ENCODE data around the gene C19orf81. TPM values are rescaled to one million over a fixed set of nuclear protein-coding genes. Genes with fewer than 3 reads are reported as not detected.

Gene C19orf81
- polyA plus RNA-seq, 1 donor (not counting 4 experiments of a cell fraction or from before 2014, with no cell fraction given) = not detected

DNA sequence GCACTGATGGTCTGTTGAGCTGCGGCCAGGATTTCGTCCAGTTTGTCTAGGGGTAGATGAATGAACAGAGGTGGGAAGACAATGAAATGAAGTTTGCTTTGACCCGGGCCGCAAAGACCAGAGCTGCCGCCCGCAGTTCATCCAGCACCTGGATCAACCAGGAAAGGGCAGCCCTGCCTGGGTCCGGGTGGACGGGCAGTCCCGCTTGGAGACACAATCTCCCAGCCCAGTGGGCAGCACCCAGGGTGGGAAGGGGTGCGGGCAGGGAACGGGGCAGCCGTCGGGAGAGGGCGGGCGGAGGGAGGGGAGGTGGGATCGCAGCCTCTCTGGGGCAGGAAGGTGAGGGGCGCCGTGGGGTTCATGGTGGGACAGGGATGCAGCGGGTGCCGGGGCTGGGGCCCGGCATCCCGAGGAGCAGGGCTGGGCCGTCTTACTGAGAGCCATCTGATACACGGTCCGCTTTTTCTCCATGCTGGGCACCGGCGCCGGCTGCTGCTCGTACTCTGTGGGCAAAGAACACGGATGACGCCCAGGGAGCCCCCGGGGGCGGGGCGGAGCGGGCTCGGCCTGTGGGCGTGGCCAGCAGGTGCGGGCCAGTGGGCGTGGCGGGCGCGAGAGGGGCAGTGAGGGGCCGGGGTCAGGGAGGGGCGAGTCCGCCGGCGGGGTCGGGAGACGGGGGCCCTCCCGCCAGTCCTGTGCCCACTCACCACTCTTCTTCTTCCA lies 37.2 kb downstream of the C19orf81 start:
- FAIRE-seq = no peak

DNA sequence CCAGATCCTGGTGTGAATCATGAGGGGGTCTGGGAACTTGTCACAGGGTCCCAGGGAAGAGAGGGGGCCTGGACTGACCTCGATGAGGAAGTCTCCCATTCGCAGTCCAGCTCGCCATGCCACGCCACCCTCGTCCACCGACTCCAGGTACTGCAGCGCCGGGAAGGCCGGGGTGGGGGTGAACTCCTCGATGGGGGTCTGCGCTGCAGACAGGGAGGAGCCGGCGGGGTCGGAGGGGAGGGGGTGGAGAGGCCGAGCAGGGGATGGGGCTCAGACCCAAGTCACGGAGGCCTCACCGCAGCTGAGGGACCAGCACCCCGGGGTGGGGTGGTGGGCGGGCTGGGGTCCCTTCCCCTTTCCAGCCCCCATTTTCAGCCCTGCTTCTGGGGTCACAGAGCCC lies 39.5 kb downstream of the C19orf81 start:
- no peaks in the 10 kb centered on the region for H3K4me1 ChIP-seq (ENCODE audit: control insufficient read depth, extremely low read depth, insufficient read depth, low read length)
- no peak overlapping the region for H3K9ac ChIP-seq (ENCODE audit: control insufficient read depth, extremely low read depth, insufficient read depth, low read length)
- H3K27me3 ChIP-seq (ENCODE audit: control insufficient read depth, extremely low read depth, insufficient read depth, low read length) = peaks cover 26% of the 10 kb centered on the region
- no peaks in the 10 kb centered on the region for H3K79me2 ChIP-seq (ENCODE audit: control insufficient read depth, insufficient read depth, low read length)
- DNase-seq (ENCODE audit: low read depth, low spot score) (no peak), FAIRE-seq (no peak)
- no peaks in the 10 kb centered on the region for H3K9me3 ChIP-seq (ENCODE audit: control insufficient read depth, low read depth, low read length)
- no peak overlapping the region for H3K4me3 ChIP-seq (ENCODE audit: control insufficient read depth in 2 of 3, extremely low read depth in 1 of 3, insufficient read depth in 2 of 3, low read depth in 1 of 3, low read length in 3 of 3)
- TF ChIP-seq EZH2 (IDR thresholded peaks at IDR 0.05; ENCODE audit: low read length) = no peak
- TF ChIP-seq, protein P1, sequence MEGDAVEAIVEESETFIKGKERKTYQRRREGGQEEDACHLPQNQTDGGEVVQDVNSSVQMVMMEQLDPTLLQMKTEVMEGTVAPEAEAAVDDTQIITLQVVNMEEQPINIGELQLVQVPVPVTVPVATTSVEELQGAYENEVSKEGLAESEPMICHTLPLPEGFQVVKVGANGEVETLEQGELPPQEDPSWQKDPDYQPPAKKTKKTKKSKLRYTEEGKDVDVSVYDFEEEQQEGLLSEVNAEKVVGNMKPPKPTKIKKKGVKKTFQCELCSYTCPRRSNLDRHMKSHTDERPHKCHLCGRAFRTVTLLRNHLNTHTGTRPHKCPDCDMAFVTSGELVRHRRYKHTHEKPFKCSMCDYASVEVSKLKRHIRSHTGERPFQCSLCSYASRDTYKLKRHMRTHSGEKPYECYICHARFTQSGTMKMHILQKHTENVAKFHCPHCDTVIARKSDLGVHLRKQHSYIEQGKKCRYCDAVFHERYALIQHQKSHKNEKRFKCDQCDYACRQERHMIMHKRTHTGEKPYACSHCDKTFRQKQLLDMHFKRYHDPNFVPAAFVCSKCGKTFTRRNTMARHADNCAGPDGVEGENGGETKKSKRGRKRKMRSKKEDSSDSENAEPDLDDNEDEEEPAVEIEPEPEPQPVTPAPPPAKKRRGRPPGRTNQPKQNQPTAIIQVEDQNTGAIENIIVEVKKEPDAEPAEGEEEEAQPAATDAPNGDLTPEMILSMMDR (optimal IDR thresholded peaks at IDR 0.05 in 1 of 3, IDR thresholded peaks at IDR 0.05 in 1 of 3, conservative IDR thresholded peaks at IDR 0.05 in 1 of 3; ENCODE audit: extremely low read depth in 1 of 3, insufficient read depth in 2 of 3, low read length in 3 of 3) = no peak
- H3K36me3 ChIP-seq (ENCODE audit: control insufficient read depth in 2 of 2, extremely low read depth in 1 of 2, insufficient read depth in 2 of 2, low read length in 2 of 2) = no peaks in the 10 kb centered on the region
- H3K9me1 ChIP-seq (ENCODE audit: control insufficient read depth, extremely low read depth, insufficient read depth, low read length) = no peaks in the 10 kb centered on the region
- H3K4me2 ChIP-seq (ENCODE audit: control insufficient read depth, extremely low read depth, insufficient read depth, low read depth, low read length) = no peak overlapping the region
- dilution Hi-C loops (cut with MboI; ENCODE audit: extremely low pct_ligation_motif_present, low sequenced_read_pairs) = no loop called here
- H2AFZ ChIP-seq (ENCODE audit: control insufficient read depth, low read length) = no peak overlapping the region
- no peak overlapping the region for H3K27ac ChIP-seq (ENCODE audit: control insufficient read depth, insufficient read depth, low read length)
- H4K20me1 ChIP-seq (ENCODE audit: control insufficient read depth, extremely low read depth, insufficient read depth, low read length) = no peaks in the 10 kb centered on the region

More for the DNA sequence above, 37.2 kb downstream of the C19orf81 start:
- Histone ChIP-seq H3K27me3 (ENCODE audit: control insufficient read depth, extremely low read depth, insufficient read depth, low read length) (peaks cover 19% of the 10 kb centered on the region), H3K9ac (ENCODE audit: control insufficient read depth, extremely low read depth, insufficient read depth, low read length) (no peak overlapping the region), H3K9me3 (ENCODE audit: control insufficient read depth, low read depth, low read length) (no peaks in the 10 kb centered on the region), H3K79me2 (ENCODE audit: control insufficient read depth, insufficient read depth, low read length) (no peaks in the 10 kb centered on the region), H3K27ac (ENCODE audit: control insufficient read depth, insufficient read depth, low read length) (no peak overlapping the region), H2AFZ (ENCODE audit: control insufficient read depth, low read length) (no peak overlapping the region), H3K4me3 (ENCODE audit: control insufficient read depth in 2 of 3, extremely low read depth in 1 of 3, insufficient read depth in 2 of 3, low read depth in 1 of 3, low read length in 3 of 3) (no peak overlapping the region), H4K20me1 (ENCODE audit: control insufficient read depth, extremely low read depth, insufficient read depth, low read length) (no peaks in the 10 kb centered on the region), H3K4me1 (ENCODE audit: control insufficient read depth, extremely low read depth, insufficient read depth, low read length) (no peaks in the 10 kb centered on the region), H3K36me3 (ENCODE audit: control insufficient read depth in 2 of 2, extremely low read depth in 1 of 2, insufficient read depth in 2 of 2, low read length in 2 of 2) (no peaks in the 10 kb centered on the region), H3K4me2 (ENCODE audit: control insufficient read depth, extremely low read depth, insufficient read depth, low read depth, low read length) (no peak overlapping the region), H3K9me1 (ENCODE audit: control insufficient read depth, extremely low read depth, insufficient read depth, low read length) (no peaks in the 10 kb centered on the region)
- no peak for DNase-seq (ENCODE audit: low read depth, low spot score)
- dilution Hi-C loops (cut with MboI; ENCODE audit: extremely low pct_ligation_motif_present, low sequenced_read_pairs) = no loop called here
- TF ChIP-seq, protein P1 (optimal IDR thresholded peaks at IDR 0.05 in 1 of 3, IDR thresholded peaks at IDR 0.05 in 1 of 3, conservative IDR thresholded peaks at IDR 0.05 in 1 of 3; ENCODE audit: extremely low read depth in 1 of 3, insufficient read depth in 2 of 3, low read length in 3 of 3) = no peak
- peak; percentile 55 for TF ChIP-seq EZH2 (IDR thresholded peaks at IDR 0.05; ENCODE audit: low read length)
